ENCODE results near the gene PLD5. TPM values are rescaled to one million over a fixed set of nuclear protein-coding genes. Genes with fewer than 3 reads are reported as not detected.
"Not testable (repeated sequence)": the region's sequence is repeated elsewhere in the genome, so short reads cannot be mapped to it uniquely, and the experiment has no call there.

The PLD5 gene
- polyA plus RNA-seq, 1 donor from 2014 or later, result not detected

DNA sequence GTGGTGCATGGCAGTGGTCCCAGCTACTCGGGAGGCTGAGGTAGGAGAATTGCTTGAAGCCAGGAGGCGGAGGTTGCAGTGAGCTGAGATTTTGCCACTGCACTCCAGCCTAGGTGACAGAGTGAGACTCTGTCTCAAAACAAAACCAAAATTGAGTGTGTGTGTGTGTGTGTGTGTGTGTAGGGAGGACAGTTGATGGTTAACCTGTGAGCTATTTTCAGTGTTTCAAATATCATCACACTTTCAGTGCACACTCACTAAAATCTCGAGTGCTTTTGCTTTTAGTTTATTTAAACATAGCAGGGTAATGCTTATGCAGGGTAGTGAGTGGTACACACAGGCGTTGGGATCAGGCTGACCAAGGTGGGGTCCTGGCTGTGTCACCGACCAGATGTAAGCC lies 344.7 kb downstream of the PLD5 start:
- H3K27me3 Mint-ChIP-seq, H3K4me1 Mint-ChIP-seq, H3K36me3 Mint-ChIP-seq, H3K27ac Mint-ChIP-seq, H3K4me3 Mint-ChIP-seq: not testable (repeated sequence)
- H3K9me3 Mint-ChIP-seq, result peaks cover 3 to 12% (median 11%) of the 10 kb centered on the region in 3 donors

DNA sequence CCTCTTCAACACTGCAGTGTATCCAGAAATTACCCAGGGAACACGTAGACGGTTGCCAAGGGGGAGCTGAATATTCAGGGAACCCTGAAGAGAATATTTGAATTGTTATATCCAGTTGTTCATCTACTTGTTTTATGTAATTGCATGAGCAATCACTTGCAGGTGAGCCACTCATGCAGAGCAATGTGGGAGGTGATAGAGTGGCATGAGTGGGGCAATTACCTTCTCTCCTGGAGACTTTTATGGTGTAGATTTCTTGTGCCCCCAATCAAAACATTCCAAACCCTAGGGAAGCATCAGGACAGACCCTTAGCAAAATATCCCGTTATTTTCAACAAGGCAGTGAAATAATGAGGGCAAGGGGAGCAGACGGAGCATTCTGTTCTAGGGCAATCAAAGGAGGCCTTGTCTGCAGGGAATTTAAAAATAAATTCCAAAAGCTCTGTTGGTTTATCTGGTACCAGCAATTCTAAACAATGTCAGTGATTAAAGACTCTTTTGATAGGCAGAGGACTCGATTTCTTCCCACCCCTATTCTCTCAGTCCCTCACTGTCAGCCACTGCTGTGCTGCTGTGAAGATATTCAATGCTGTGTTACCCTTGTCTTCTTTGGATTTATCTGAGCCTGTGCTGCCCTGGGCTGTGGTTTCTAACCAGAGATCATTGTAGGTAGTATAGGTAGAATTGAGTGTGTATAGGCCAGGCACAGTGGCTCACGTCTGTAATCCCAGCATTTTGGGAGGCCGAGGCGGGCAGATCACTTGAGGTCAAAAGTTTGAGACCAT lies 345.4 kb downstream of the PLD5 start:
- Mint-ChIP-seq H3K27me3 (peaks cover 1% of the 10 kb centered on the region), H3K4me3 (no peak overlapping the region), H3K9me3 (peaks cover 3 to 12% (median 11%) of the 10 kb centered on the region in 3 donors), H3K36me3 (no peaks in the 10 kb centered on the region), H3K4me1 (no peaks in the 10 kb centered on the region), H3K27ac (no peak overlapping the region)

DNA sequence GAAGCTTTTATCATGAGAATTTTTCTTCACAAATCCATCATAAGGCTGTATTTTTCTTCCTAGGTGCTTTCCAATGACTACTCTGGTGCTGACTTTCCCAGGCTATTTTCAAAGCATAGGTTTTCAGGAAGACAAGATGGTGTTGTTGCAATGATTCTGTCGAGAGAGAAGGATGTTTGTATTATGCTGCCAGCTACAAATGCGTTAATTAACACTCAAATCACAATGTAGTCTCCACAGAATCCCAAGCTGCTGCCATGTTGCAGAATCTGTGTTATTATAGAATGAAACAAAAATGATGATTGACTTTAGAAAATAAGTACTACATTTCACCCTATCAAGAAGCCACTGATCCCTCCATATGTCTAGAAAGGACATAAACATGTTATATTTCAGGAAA lies 346.1 kb downstream of the PLD5 start:
- peaks cover 1% of the 10 kb centered on the region for H3K27me3 Mint-ChIP-seq
- H3K9me3 Mint-ChIP-seq, result peaks cover 4 to 12% (median 11%) of the 10 kb centered on the region in 3 donors
- H3K27ac Mint-ChIP-seq, result no peak overlapping the region
- no peaks in the 10 kb centered on the region for H3K4me1 Mint-ChIP-seq
- no peaks in the 10 kb centered on the region for H3K36me3 Mint-ChIP-seq
- H3K4me3 Mint-ChIP-seq, result no peak overlapping the region

DNA sequence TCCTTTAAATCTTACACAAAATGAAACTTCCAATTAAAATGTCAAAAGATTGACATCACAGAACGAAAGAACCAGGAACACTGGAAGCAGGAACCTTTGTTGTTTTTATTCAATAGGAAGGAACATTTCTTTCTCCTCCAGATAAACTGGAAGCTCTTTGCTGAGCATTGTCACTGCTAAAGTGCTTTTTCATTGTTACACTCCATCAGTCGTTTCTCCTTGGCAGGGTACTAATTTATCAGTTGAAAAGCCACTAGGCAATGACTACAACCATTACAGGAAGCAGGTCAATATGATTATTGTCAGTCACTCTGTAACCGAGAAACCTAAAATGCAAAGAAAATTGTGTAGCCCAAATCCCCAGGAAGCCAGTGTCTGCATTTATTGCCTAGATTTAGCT lies 362.4 kb downstream of the PLD5 start:
- peaks cover 1% of the 10 kb centered on the region for H3K36me3 Mint-ChIP-seq
- peaks cover 5% of the 10 kb centered on the region for H3K27me3 Mint-ChIP-seq
- no peak overlapping the region for H3K27ac Mint-ChIP-seq
- H3K9me3 Mint-ChIP-seq, result peaks cover 0 to 3% (median 0%) of the 10 kb centered on the region in 3 donors
- H3K4me3 Mint-ChIP-seq, result no peak overlapping the region
- no peaks in the 10 kb centered on the region for H3K4me1 Mint-ChIP-seq

DNA sequence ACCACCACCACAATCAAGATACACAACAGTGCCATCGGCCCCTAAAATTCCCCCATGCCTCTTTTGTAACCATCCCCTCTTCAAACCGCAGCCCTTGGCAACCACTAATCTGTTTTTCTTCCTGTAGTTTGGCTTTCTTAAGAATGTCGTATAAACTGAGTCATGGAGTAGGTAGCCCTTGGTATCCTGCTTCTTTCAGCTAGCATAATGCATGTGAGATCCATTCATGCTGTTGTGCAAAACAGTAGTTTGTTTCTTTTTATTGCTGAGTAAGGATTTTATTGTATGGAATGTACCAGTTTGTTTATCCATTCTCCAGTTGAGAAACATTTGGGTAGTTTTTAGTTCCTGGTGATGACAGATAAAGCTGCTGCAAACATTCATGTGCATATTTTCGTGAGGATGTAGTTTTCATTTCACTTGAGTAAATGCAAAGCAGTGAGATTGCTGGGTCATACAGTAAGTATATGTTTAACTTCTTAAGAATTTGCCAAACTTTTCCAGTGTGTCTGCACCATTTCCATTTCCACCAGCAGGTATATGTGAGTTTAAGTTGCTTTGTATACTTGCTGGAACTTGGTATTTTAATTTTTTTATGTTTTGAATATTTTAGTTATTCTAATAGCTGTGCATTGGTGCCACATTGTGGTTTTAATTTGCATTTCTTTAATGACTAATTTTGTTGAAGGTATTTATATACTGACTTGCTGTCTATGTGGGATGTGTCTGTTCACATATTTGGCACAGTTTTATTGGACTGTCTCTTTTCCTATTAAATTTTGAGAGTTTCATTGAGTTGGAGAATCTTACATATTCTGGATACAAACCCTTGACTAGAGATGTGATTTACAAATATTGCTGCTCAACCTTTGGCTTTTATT lies 377.2 kb downstream of the PLD5 start:
- Mint-ChIP-seq H3K27ac (no peak overlapping the region), H3K36me3 (peaks cover 2% of the 10 kb centered on the region), H3K4me3 (no peak overlapping the region), H3K27me3 (no peaks in the 10 kb centered on the region), H3K9me3 (peaks cover 0 to 9% (median 3%) of the 10 kb centered on the region in 3 donors), H3K4me1 (peaks cover 0 to 3% (median 0%) of the 10 kb centered on the region in 3 donors)

DNA sequence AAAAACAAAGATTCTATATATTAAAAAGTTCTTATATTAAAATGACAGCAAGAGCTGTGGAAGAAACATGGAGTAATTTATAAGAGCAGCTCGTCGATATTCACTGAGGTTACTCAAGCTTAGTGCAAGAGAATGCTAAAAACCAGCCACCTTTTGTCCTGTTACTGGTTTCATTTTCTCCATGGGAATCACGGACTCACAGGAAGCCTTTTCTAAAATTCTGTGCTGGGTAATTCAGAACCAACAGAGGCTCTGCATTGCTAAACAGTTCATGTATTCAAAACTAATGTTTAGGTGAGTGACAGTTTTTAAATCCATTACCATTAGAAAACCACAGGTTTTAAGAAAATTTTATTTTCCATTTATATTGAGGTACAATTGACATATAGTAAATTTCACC lies 377.8 kb downstream of the PLD5 start:
- Mint-ChIP-seq H3K36me3 (no peaks in the 10 kb centered on the region), H3K27ac (no peak overlapping the region), H3K4me1 (peaks cover 0 to 3% (median 0%) of the 10 kb centered on the region in 3 donors), H3K27me3 (no peaks in the 10 kb centered on the region), H3K4me3 (no peak overlapping the region), H3K9me3 (peaks cover 0 to 5% (median 3%) of the 10 kb centered on the region in 3 donors)

DNA sequence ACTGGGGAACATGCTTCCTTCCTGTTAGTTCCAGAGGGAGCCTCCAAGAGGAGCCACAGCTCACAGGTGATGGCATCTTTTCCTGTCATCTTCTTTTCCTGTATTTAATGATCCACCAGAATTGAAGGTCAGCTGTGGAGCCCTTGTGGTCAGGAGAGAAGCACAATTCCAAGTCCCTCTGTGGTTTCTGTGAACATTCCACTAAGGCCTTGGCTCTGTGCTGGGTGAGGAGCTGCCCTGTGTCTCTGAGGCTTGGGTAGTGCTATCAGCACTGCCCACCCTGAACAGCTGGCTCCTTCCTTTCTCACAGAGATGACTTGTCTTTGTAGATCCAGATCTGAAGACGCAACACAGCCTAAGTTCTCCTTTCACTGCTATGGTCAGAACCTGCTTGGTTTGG lies 383.7 kb downstream of the PLD5 start:
- H3K4me1 Mint-ChIP-seq, result no peaks in the 10 kb centered on the region

DNA sequence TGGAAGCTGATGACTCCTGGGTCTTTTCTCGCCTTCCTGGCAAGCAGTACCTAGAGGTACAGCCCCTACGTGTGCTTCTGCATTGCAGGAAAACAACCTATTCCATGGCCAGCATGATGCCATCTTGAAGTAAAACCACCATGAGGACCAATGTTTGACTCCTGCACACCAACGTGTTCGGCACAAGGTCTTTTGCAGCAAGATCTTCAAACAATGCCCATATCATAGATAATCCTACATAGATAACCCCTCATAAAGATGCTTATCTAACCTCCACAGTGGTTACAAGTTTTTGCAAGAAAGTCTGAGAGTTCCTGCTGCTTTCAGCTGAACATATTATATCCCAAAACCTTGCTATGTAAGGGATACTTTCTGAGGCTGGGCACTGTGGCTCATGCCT lies 384.5 kb downstream of the PLD5 start:
- H3K27ac Mint-ChIP-seq, result no peak overlapping the region
- no peaks in the 10 kb centered on the region for H3K36me3 Mint-ChIP-seq
- H3K4me3 Mint-ChIP-seq, result no peak overlapping the region
- H3K9me3 Mint-ChIP-seq, result no peaks in the 10 kb centered on the region
- H3K4me1 Mint-ChIP-seq, result no peaks in the 10 kb centered on the region
- H3K27me3 Mint-ChIP-seq, result no peaks in the 10 kb centered on the region

More for the DNA sequence above, 383.7 kb downstream of the PLD5 start:
- H3K36me3 Mint-ChIP-seq, result no peaks in the 10 kb centered on the region
- H3K27ac Mint-ChIP-seq, result no peak overlapping the region
- H3K9me3 Mint-ChIP-seq, result no peaks in the 10 kb centered on the region
- no peak overlapping the region for H3K4me3 Mint-ChIP-seq
- H3K27me3 Mint-ChIP-seq, result no peaks in the 10 kb centered on the region

DNA sequence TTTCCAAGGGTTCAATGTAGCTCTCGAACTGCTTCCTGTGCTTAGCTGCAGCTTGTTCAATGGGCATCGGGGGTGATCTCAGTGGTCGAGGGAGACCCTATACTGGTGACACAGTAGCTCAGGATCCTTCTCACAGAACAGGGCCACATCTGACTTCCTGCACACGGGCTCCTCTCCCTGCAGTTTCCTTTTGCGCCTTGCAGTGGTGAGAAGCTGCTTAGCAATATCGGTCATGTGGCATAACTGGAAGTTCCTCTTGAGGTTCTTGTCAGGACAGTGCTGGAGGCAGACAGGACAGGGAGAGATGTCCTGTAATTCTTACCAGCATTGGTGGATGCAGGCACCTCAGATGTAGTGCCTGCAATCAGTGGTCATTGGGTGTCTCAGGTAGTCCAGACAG lies 385.1 kb downstream of the PLD5 start:
- Mint-ChIP-seq H3K27ac (no peak overlapping the region), H3K4me1 (no peaks in the 10 kb centered on the region), H3K27me3 (peaks cover 2% of the 10 kb centered on the region), H3K36me3 (no peaks in the 10 kb centered on the region), H3K4me3 (no peak overlapping the region), H3K9me3 (no peaks in the 10 kb centered on the region)

DNA sequence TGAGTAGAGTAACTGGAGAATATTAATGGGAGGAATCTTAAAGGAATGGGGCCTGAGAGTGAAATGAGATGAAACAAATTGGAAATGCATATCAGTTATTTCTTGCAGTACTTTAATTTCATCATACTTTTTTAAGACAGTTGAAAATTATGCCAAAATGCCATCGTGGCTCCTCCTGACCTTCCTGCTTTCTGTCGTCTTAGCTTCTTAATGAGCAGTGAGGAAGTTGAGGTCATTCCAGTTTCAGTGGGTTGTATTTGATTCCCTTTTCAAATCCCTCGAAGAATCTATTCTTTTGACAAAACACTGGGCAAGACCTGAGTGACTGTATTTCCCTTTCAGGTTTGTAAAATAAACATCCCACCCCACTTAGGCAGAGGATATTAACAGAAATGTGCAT lies 390.7 kb downstream of the PLD5 start:
- peaks cover 1% of the 10 kb centered on the region for H3K36me3 Mint-ChIP-seq

DNA sequence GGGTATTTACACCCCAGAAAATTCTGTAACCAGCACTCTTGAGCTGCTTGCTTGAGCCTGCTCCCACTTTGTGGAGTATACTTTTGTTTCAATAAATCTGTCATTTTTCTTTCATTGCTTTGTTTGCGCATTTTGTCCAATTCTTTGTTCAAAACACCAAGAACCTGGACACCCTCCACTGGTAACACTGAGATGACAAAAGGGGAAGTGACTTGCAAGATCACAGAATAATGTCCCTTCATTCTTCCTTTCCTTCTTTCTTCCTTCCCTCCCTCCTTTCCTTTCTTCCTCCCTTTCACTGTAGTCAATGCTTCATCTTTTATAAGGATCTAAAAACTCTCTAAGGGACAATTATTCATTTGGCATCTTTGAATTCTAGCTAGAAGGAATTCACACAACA lies 391.1 kb downstream of the PLD5 start:
- Mint-ChIP-seq H3K4me3 (no peak overlapping the region), H3K36me3 (peaks cover 1% of the 10 kb centered on the region), H3K27me3 (peaks cover 2% of the 10 kb centered on the region), H3K4me1 (peaks cover 0 to 2% (median 0%) of the 10 kb centered on the region in 3 donors), H3K9me3 (peaks cover 0 to 12% (median 0%) of the 10 kb centered on the region in 3 donors), H3K27ac (no peak overlapping the region)

More for the DNA sequence above, 390.7 kb downstream of the PLD5 start:
- H3K9me3 Mint-ChIP-seq, result peaks cover 0 to 12% (median 0%) of the 10 kb centered on the region in 3 donors
- H3K27ac Mint-ChIP-seq, result no peak overlapping the region
- peaks cover 2% of the 10 kb centered on the region for H3K27me3 Mint-ChIP-seq
- H3K4me3 Mint-ChIP-seq, result no peak overlapping the region
- peaks cover 0 to 2% (median 0%) of the 10 kb centered on the region in 3 donors for H3K4me1 Mint-ChIP-seq

DNA sequence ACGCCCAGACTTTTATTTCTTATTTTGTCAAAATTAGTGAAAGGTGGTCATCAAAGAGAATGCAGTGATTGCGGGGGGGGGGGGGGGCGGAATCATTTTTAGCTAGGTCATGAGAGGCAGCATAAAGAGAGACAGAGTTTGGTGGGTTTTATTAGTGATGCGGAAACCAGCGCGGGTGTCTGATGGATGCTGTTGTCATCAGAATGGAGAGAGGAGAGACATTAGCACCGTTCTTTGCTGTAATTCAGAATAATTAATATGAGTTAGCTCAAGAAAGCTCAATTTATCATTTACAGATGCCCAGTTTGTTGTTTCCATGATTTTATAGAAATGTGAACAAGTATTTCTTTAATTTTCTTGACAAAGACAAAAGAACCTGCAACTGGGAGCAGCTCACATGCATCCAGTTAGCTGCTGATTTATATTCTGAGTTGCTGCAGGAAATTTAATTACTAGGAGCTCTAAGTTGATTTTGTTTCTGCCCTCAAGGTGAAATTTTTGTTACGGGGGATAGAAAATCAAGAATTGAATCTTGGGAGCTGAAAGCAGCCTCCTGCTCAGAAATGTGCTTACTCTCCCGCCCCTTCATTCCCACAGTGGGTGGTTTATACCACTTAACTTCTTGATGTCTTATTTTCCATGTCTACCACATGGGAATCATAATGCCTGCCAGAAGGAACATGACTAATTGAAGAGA lies 392.2 kb downstream of the PLD5 start:
- Mint-ChIP-seq H3K27ac (no peak overlapping the region), H3K9me3 (peaks cover 0 to 12% (median 0%) of the 10 kb centered on the region in 3 donors), H3K4me3 (no peak overlapping the region), H3K4me1 (peaks cover 0 to 2% (median 0%) of the 10 kb centered on the region in 3 donors), H3K36me3 (peaks cover 1% of the 10 kb centered on the region), H3K27me3 (peaks cover 2% of the 10 kb centered on the region)

DNA sequence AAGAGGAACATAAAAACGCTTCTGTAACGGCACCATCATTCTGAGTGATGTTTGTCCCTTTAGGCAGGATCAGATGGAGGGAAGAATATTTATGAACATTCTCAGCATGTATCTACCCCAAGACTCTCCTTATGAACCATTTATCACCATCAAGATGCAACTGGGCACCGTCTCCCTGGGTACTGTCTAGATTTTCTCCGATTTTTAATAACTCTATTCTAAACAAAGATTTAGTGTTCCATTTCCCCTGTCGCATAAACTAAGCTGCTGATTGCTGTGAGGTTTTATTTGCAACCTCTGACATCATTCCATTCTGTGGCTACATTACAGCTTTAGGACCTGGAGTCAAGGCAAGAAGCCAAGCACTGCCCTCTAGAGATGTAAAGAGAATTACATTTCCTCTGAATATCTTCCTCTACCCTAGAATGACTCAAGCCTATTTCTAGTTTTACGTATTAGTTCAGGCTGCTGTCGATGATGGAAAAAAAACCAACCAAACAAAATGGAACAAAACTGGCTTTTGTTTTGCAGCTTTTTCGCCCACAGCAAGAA lies 395.5 kb downstream of the PLD5 start:
- Mint-ChIP-seq H3K4me1 (peaks cover 0 to 2% (median 0%) of the 10 kb centered on the region in 3 donors), H3K9me3 (peaks cover 0 to 12% (median 0%) of the 10 kb centered on the region in 3 donors), H3K27ac (no peak overlapping the region), H3K27me3 (no peaks in the 10 kb centered on the region), H3K36me3 (peaks cover 1% of the 10 kb centered on the region), H3K4me3 (no peak overlapping the region)

DNA sequence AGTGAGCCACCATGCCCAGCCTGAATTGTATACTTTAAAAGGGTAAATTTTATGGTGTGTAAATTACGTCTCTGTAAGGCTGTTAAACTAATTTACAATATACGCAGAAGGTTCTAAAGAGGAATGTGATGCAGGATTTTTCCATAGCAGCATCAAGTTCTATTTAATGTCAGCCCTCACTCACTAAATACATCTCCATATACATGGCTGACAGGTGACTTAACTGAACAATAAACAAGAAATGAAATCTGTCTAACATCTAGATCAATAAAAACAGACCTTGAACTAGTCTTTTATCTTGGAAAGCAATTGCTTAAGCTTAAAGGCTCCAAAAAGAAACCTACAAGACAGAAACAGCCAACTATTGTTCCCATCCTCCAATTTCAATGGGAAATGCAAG lies 404.1 kb downstream of the PLD5 start:
- no peaks in the 10 kb centered on the region for H3K9me3 Mint-ChIP-seq
- no peaks in the 10 kb centered on the region for H3K27me3 Mint-ChIP-seq
- H3K36me3 Mint-ChIP-seq, result peaks cover 1% of the 10 kb centered on the region
- no peak overlapping the region for H3K27ac Mint-ChIP-seq
- H3K4me1 Mint-ChIP-seq, result no peaks in the 10 kb centered on the region
- H3K4me3 Mint-ChIP-seq, result no peak overlapping the region

DNA sequence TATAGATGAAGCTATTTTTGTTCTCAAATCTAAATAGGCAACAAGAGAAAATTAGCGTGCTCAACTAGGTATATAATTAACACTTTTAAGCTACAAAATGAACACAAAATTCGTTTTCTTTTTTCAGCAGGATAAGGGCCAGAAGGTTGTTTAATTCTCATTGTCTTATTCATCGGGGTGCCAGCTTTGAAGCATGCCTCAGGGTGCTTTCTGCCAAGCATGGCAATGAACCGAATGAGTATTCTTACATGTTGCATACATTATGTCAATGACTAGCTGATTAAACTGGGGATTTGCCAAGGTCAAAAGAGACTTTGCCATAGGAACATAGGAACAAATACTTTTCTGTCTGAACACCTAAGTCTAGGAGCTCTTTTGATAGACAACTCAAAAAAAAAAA lies 423.6 kb downstream of the PLD5 start:
- peaks cover 1% of the 10 kb centered on the region for H3K36me3 Mint-ChIP-seq
- no peaks in the 10 kb centered on the region for H3K4me1 Mint-ChIP-seq
- H3K27ac Mint-ChIP-seq, result no peak overlapping the region
- no peak overlapping the region for H3K4me3 Mint-ChIP-seq
- no peaks in the 10 kb centered on the region for H3K27me3 Mint-ChIP-seq
- peaks cover 0 to 1% (median 0%) of the 10 kb centered on the region in 3 donors for H3K9me3 Mint-ChIP-seq
